GM20000 (cell line): ENCODE data around the gene USP1.

Experiments used
- DNase-seq: peaks from one replicate; pipeline ENCODE4 v3.0.0; 2012; ENCODE audit warnings: low spot score
- CTCF ChIP-seq: IDR thresholded peaks from 2 replicates; pipeline ENCODE4 v1.5.1; 2012; ENCODE audit warnings: mild to moderate bottlenecking, control low read depth; ENCODE audit errors: extremely low read depth, missing control alignments

USP1 gene

GRCh38 chr1:62436039-62436465 lies 797 bp upstream of the USP1 start:
- DNase-seq: no peak
- TF ChIP-seq CTCF: no peak

GRCh38 chr1:62437273-62437940 lies 558 bp downstream of the USP1 start:
- peak; percentile 15 for DNase-seq

GRCh38 chr1:62438163-62438562 lies 1.3 kb downstream of the USP1 start:
- peak; percentile 10 for DNase-seq
- TF ChIP-seq CTCF: no peak

More at GRCh38 chr1:62437273-62437940, 558 bp downstream of the USP1 start:
- TF ChIP-seq CTCF: no peak

GRCh38 chr1:62439652-62440371 lies 3.0 kb downstream of the USP1 start:
- TF ChIP-seq CTCF: no peak
- DNase-seq: peak; percentile 54

- no peak for TF ChIP-seq CTCF
- DNase-seq: no peak
These were observed 7.9 kb downstream of the USP1 start for GRCh38 chr1:62444701-62445100.

- no peak for TF ChIP-seq CTCF
- DNase-seq: no peak
These were observed 11.5 kb downstream of the USP1 start for GRCh38 chr1:62448221-62448933.

- no peak for TF ChIP-seq CTCF
- DNase-seq: no peak
These were observed 13.5 kb downstream of the USP1 start for GRCh38 chr1:62450301-62450700.
